Caco-2 (cell line): ENCODE measurements around the gene GFRA1. TPM values are rescaled to one million over a fixed set of nuclear protein-coding genes. Genes with fewer than 3 reads are reported as not detected.

Experiments
- BruUV-seq: library from RNA; stranded (reverse); fragments of 400-500 nt; replicated peaks from 2 replicates; lab custom pipeline; 2021; lab: Mats Ljungman, UMichigan
- CTCF ChIA-PET: fragments of 300-600 bp; sonication (Branson Sonifier 250); formaldehyde crosslinking; loops from one replicate; lab custom pipeline; 2022; ENCODE audit warnings: antibody characterized with exemption; lab: Charles Lee
- POLR2A ChIA-PET: fragments of 300-600 bp; sonication (Branson Sonifier 250); formaldehyde crosslinking; loops from one replicate; lab custom pipeline; 2022; ENCODE audit warnings: antibody characterized with exemption; lab: Charles Lee
- DNase-seq, 2 experiments: peaks; one replicate each; pipeline versions ENCODE4 v3.0.0 to v3.0.0-alpha.2; 2020 to 2022
- H3K27me3 ChIP-seq: replicated peaks from 2 replicates; pipeline ENCODE4 v1.6.0; 2011; ENCODE audit warnings: low read length; ENCODE audit not compliant: control insufficient read depth, insufficient read depth
- H3K36me3 ChIP-seq: 2 replicates; pipeline ENCODE4 v1.5.1; 2011; ENCODE audit warnings: low read length; ENCODE audit not compliant: control insufficient read depth, insufficient read depth
- H3K4me1 ChIP-seq: fragments of 250-450 bp; sonication (Bioruptor Pico); 2 replicates; pipeline ENCODE4 v1.5.1; 2020; ENCODE audit warnings: mild to moderate bottlenecking
- H3K4me3 ChIP-seq: 2 replicates; pipeline ENCODE4 v1.5.1; 2011; ENCODE audit warnings: low read depth, mild to moderate bottlenecking, control low read depth, low read length
- H3K9me3 ChIP-seq: fragments of 250-450 bp; sonication (Bioruptor Pico); 2 replicates; pipeline ENCODE4 v1.5.1; 2020; ENCODE audit warnings: mild to moderate bottlenecking, moderate library complexity
- H3K27ac Mint-ChIP-seq: one replicate; pipeline ENCODE4 v1.8.0; 2022; ENCODE audit warnings: mixed read lengths; ENCODE audit not compliant: unreplicated experiment
- H3K27me3 Mint-ChIP-seq: one replicate; pipeline ENCODE4 v1.8.0; 2022; ENCODE audit warnings: mixed read lengths; ENCODE audit not compliant: insufficient read depth, unreplicated experiment
- H3K36me3 Mint-ChIP-seq: one replicate; pipeline ENCODE4 v1.8.0; 2022; ENCODE audit warnings: mild to moderate bottlenecking, mixed read lengths; ENCODE audit not compliant: insufficient read depth, unreplicated experiment
- H3K4me1 Mint-ChIP-seq: one replicate; pipeline ENCODE4 v1.8.0; 2022; ENCODE audit warnings: low read depth, mixed read lengths; ENCODE audit not compliant: unreplicated experiment
- H3K4me3 Mint-ChIP-seq: one replicate; pipeline ENCODE4 v1.8.0; 2022; ENCODE audit warnings: mild to moderate bottlenecking, moderate library complexity, mixed read lengths; ENCODE audit not compliant: unreplicated experiment
- H3K9me3 Mint-ChIP-seq: one replicate; pipeline ENCODE4 v1.8.0; 2022; ENCODE audit warnings: mixed read lengths; ENCODE audit not compliant: unreplicated experiment
- intact Hi-C: fragments of 100-400 bp; cut with micrococcal nuclease; formaldehyde crosslinking; loops from one replicate; pipeline ENCODE4 v1.10.0; 2022; ENCODE audit not compliant: unreplicated experiment
- total RNA-seq: library from RNA; stranded (reverse); gene quantifications from 2 replicates; pipeline ENCODE4 v1.2.3, GENCODE V29; 2022
- TF ChIP-seq, protein P1 (sequence below), 2 experiments: fragments of 200-600 bp in 1 of 2; IDR thresholded peaks; 1 replicate in 1 of 2; 2 replicates in 1 of 2; pipeline versions ENCODE4 v1.5.1 to v1.8.0; 2011 to 2022; ENCODE audit warnings: antibody characterized with exemption in 1 of 2, control low read depth in 1 of 2, inconsistent platforms in 1 of 2, low read depth in 1 of 2, low read length in 1 of 2, mild to moderate bottlenecking in 1 of 2, moderate library complexity in 1 of 2; ENCODE audit not compliant: insufficient read depth in 1 of 2, severe bottlenecking in 1 of 2, unreplicated experiment in 1 of 2

GFRA1 gene
- total RNA-seq, 1 experiment from 2014 or later, result not detected

DNA sequence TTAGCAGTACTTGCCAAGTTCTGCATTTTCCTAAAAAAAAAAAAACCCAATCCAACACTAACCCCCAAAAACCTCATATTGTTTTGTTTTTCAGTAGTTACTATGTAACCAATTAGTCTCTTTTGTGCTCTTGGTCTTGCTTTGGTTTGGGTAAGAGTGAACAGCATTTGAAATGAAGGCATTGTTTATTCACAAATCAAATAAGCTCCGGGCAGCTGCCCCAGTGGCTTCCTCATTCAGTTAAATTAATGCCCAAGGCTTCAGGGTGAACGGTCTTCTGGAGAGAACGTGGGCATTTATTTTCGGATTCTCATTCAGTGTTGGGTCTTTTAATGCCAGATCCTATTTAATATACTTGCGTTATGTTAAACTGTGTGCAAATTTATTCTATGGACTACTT lies 108.7 kb downstream of the GFRA1 start:
- BruUV-seq, result no TSS peak
- H3K27ac Mint-ChIP-seq, result no peak overlapping the region
- H3K36me3 Mint-ChIP-seq, result no peaks in the 10 kb centered on the region
- no peaks in the 10 kb centered on the region for H3K27me3 ChIP-seq
- H3K4me1 Mint-ChIP-seq, result no peaks in the 10 kb centered on the region
- intact Hi-C loops, result no loop called here
- TF ChIP-seq, protein P1, sequence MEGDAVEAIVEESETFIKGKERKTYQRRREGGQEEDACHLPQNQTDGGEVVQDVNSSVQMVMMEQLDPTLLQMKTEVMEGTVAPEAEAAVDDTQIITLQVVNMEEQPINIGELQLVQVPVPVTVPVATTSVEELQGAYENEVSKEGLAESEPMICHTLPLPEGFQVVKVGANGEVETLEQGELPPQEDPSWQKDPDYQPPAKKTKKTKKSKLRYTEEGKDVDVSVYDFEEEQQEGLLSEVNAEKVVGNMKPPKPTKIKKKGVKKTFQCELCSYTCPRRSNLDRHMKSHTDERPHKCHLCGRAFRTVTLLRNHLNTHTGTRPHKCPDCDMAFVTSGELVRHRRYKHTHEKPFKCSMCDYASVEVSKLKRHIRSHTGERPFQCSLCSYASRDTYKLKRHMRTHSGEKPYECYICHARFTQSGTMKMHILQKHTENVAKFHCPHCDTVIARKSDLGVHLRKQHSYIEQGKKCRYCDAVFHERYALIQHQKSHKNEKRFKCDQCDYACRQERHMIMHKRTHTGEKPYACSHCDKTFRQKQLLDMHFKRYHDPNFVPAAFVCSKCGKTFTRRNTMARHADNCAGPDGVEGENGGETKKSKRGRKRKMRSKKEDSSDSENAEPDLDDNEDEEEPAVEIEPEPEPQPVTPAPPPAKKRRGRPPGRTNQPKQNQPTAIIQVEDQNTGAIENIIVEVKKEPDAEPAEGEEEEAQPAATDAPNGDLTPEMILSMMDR (IDR thresholded peaks at IDR 0.05; ENCODE audit: insufficient read depth in 1 of 2, low read depth in 1 of 2, low read length in 1 of 2, severe bottlenecking in 1 of 2, unreplicated experiment in 1 of 2), result no peak
- no peak overlapping the region for H3K4me3 Mint-ChIP-seq
- H3K9me3 ChIP-seq, result no peaks in the 10 kb centered on the region
- H3K36me3 ChIP-seq, result no peaks in the 10 kb centered on the region
- POLR2A ChIA-PET, result no interaction called here
- CTCF ChIA-PET, result no interaction called here
- H3K4me3 ChIP-seq, result no peak overlapping the region
- no peak for DNase-seq
- no peaks in the 10 kb centered on the region for H3K27me3 Mint-ChIP-seq
- peaks cover 10% of the 10 kb centered on the region for H3K9me3 Mint-ChIP-seq
- H3K4me1 ChIP-seq, result no peaks in the 10 kb centered on the region

DNA sequence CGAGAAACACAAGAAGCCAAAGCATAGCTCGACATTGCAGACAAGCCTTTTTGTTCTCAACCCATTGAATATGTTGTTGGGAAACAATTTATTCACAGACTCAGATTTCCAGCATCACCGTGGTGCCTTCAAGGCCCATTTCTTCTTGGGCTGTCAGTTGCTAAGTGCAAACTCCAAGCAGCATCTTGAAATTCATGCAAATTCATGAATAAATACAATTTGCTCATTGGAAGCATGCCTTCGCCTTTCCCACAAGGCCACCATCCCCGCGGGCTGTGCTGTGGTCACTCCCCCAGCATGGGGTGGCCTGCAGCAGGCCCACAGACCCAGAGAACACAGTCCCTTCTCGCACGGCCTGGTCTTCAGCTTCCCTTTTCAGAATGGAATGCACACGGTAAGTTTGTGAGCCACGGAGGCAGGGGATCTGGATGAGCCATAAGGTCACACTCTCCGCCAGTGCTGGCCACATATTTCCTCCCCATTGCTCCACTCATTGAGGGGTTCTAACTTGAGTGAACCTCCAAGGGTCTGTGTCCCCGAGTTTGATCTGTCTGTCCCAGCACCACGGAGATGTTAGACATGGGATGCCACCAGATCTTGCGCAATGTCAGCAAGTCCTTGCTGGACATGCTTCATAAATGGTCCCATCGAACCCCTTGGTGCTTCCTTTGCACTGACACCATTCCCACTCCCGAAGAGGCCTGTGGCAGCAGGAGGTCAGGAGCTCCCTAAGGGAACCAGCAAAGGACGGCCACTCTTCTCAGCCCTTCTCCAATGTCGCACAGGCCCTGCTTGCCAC lies 109.5 kb downstream of the GFRA1 start:
- Mint-ChIP-seq H3K27ac (no peak overlapping the region), H3K36me3 (no peaks in the 10 kb centered on the region), H3K9me3 (peaks cover 10% of the 10 kb centered on the region), H3K4me1 (no peaks in the 10 kb centered on the region), H3K4me3 (no peak overlapping the region), H3K27me3 (no peaks in the 10 kb centered on the region)
- CTCF ChIA-PET, result no interaction called here
- no peak for DNase-seq
- intact Hi-C loops, result no loop called here
- no peaks in the 10 kb centered on the region for H3K27me3 ChIP-seq
- TF ChIP-seq, protein P1 (IDR thresholded peaks at IDR 0.05; ENCODE audit: insufficient read depth in 1 of 2, low read depth in 1 of 2, low read length in 1 of 2, severe bottlenecking in 1 of 2, unreplicated experiment in 1 of 2), result no peak
- H3K4me1 ChIP-seq, result no peaks in the 10 kb centered on the region
- POLR2A ChIA-PET, result no interaction called here
- no peak overlapping the region for H3K4me3 ChIP-seq
- no TSS peak for BruUV-seq
- no peaks in the 10 kb centered on the region for H3K36me3 ChIP-seq
- no peaks in the 10 kb centered on the region for H3K9me3 ChIP-seq

DNA sequence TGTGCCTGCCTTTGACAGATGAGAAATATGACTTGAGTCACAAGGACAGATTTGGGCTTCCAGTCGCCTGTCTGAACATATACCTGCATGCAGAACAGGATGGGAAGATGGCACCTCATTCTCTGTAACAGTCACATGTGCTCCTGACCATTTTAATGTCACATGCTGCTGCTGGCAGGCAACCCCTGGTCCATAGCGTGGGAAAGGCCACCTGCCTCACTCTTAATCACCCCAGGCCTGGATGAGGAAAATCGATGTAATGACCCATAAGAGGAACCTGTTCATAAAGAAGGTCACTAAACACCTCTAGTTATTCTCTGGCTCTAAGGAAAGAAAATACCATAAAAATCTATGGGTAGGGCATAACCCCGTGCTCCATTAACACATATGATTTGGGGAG lies 110.2 kb downstream of the GFRA1 start:
- no peaks in the 10 kb centered on the region for H3K36me3 ChIP-seq
- H3K36me3 Mint-ChIP-seq, result no peaks in the 10 kb centered on the region
- no peak for DNase-seq
- no peak overlapping the region for H3K27ac Mint-ChIP-seq
- CTCF ChIA-PET, result no interaction called here
- BruUV-seq, result no TSS peak
- no peak overlapping the region for H3K4me3 ChIP-seq
- TF ChIP-seq, protein P1 (IDR thresholded peaks at IDR 0.05; ENCODE audit: insufficient read depth in 1 of 2, low read depth in 1 of 2, low read length in 1 of 2, severe bottlenecking in 1 of 2, unreplicated experiment in 1 of 2), result no peak
- intact Hi-C loops, result no loop called here
- H3K4me1 ChIP-seq, result no peaks in the 10 kb centered on the region
- H3K27me3 Mint-ChIP-seq, result no peaks in the 10 kb centered on the region
- no peaks in the 10 kb centered on the region for H3K4me1 Mint-ChIP-seq
- no peak overlapping the region for H3K4me3 Mint-ChIP-seq
- POLR2A ChIA-PET, result no interaction called here
- H3K27me3 ChIP-seq, result no peaks in the 10 kb centered on the region
- peaks cover 10% of the 10 kb centered on the region for H3K9me3 Mint-ChIP-seq
- H3K9me3 ChIP-seq, result no peaks in the 10 kb centered on the region
